Mucosa of descending colon (tissue), 3 donors: Measurements from ENCODE around the gene DUXB. TPM values are rescaled to one million over a fixed set of nuclear protein-coding genes. Genes with fewer than 3 reads are reported as not detected.
A peak's percentile ranks its signal among the peaks of the same experiment; 100 is the strongest.

Source experiments
- ATAC-seq: fragments of 200-7000 bp; cut with Tn5 transposase; one replicate; pipeline ENCODE4 v1.9.1; 2020; ENCODE audit warnings: mild to moderate bottlenecking, moderate library complexity
- DNase-seq, 3 donors: peaks; one replicate each; pipeline ENCODE4 v3.0.0-alpha.2; 2020
- H3K36me3 ChIP-seq: fragments of 200-600 bp; one replicate; pipeline ENCODE4 v1.8.0; 2021; ENCODE audit warnings: low read depth, mild to moderate bottlenecking
- H3K4me1 ChIP-seq: fragments of 200-600 bp; one replicate; pipeline ENCODE4 v1.8.0; 2021; ENCODE audit warnings: low read depth, mild to moderate bottlenecking
- H3K4me3 ChIP-seq: fragments of 200-600 bp; one replicate; pipeline ENCODE4 v1.8.0; 2021; ENCODE audit warnings: mild to moderate bottlenecking
- H3K9me3 ChIP-seq: fragments of 200-600 bp; one replicate; pipeline ENCODE4 v1.8.0; 2021; ENCODE audit warnings: mild to moderate bottlenecking
- intact Hi-C, 2 donors: fragments of 100-400 bp; cut with DNase I in 1 of 2; cut with micrococcal nuclease in 1 of 2; formaldehyde crosslinking; loops; one replicate each; pipeline versions ENCODE4 v1.11.0 to v1.11.1; 2022; cut with DNase I, micrococcal nuclease
- total RNA-seq, 3 donors: library from RNA; stranded (reverse); fragmentation: NEBNext Ultra II Directional in 2 of 3; extraction: Animal tissue kit (Norgen Biotek cat#: 25700) in 2 of 3; gene quantifications; one replicate each; pipeline versions ENCODE4 v1.2.1 to v1.2.4, GENCODE V29; 2021 to 2023
- TF ChIP-seq, protein P1 (sequence below): fragments of 200-600 bp; IDR thresholded peaks from one replicate; pipeline ENCODE4 v1.8.0; 2022; ENCODE audit warnings: antibody characterized with exemption, mild to moderate bottlenecking
- donor health status: DM: no; HTN: no; CAD: no; lungs with moderate emphysema.
- donor health status: DM: no; HTN: no; CAD: no.
- donor health status: DM: no; HTN: yes; CAD: no.

Gene DUXB
- total RNA-seq, 3 donors from 2014 or later, result not detected

- TF ChIP-seq, protein P1, sequence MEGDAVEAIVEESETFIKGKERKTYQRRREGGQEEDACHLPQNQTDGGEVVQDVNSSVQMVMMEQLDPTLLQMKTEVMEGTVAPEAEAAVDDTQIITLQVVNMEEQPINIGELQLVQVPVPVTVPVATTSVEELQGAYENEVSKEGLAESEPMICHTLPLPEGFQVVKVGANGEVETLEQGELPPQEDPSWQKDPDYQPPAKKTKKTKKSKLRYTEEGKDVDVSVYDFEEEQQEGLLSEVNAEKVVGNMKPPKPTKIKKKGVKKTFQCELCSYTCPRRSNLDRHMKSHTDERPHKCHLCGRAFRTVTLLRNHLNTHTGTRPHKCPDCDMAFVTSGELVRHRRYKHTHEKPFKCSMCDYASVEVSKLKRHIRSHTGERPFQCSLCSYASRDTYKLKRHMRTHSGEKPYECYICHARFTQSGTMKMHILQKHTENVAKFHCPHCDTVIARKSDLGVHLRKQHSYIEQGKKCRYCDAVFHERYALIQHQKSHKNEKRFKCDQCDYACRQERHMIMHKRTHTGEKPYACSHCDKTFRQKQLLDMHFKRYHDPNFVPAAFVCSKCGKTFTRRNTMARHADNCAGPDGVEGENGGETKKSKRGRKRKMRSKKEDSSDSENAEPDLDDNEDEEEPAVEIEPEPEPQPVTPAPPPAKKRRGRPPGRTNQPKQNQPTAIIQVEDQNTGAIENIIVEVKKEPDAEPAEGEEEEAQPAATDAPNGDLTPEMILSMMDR, result no peak
- Histone ChIP-seq H3K36me3 (no peaks in the 10 kb centered on the region), H3K4me3 (no peak overlapping the region), H3K4me1 (no peaks in the 10 kb centered on the region), H3K9me3 (peaks cover 25% of the 10 kb centered on the region)
- ATAC-seq, result no peak
- intact Hi-C loops, result no loop called here
- DNase-seq, result no peak
Observed at GRCh38 chr16:75742424-75743047, 41.3 kb upstream of the DUXB start.

DNA sequence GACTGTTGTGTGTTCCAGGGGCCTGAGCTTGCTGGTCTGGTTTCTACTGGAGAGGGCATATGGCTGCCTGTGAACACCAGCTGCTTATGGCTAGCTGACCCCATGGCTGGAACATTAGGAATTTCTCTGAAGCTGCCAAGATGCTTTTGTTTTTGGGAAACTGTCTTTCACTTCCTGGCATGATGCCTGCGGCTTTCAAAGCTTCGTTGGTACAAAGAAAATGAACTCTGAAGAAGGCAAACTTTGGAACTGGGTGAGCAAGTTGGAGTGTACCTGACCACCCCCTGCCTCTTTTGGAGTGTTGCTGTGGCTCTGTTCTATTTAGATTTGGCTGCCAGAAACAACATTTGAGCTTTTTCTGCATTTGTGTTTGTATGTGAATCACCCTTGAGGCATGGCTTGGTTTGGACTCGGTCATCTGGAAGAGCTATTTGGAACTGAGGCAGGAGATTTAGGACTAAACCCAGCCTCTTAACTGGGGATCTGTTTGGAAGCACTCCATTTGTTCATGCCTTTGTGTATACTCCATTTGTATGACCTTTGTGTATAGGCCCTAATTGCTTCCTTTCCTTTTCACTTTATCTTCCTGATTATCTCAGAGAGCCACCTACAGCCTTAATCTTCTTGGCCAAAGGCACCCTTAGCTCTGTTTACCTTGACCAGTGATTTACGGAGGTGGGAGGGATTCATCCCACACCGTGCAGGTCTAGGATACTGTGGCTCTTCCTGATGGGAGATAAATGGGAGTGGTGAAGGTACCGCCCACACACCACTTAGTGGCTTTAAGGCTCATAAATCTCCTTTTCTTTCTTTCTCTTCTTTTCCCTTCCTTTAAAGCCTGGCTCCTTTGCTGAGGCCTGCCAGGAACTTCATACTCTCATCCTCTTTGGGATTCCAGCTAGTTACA is 32.3 kb upstream of the DUXB start:
- DNase-seq (peak in 1 of 3 donors; percentile 28), ATAC-seq (peak; percentile 73)
- TF ChIP-seq, protein P1, result no peak
- no peaks in the 10 kb centered on the region for H3K9me3 ChIP-seq
- intact Hi-C loops, result no loop called here
- H3K36me3 ChIP-seq, result no peaks in the 10 kb centered on the region
- peaks cover 2% of the 10 kb centered on the region for H3K4me1 ChIP-seq
- no peak overlapping the region for H3K4me3 ChIP-seq

DNA sequence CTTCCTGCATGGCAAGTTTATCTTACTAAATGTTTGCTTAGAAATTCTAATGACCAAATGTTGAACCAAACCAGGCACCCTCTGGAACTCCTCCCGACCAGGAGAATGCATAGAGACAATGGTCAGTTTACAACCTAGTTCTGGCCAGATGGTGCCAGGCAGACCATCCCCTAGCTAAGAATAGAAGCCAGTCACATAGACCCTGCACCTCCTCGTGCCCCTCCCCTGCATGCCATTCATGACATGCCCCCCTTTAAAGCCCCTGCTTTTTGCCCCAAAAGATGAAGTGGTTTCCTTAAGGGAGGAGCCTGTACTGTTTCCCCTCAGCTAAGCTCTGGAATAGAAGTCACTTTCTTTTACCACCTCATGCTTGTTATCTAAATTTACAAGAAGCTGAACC is 31.6 kb upstream of the DUXB start:
- intact Hi-C loops, result no loop called here
- Histone ChIP-seq H3K36me3 (no peaks in the 10 kb centered on the region), H3K4me1 (peaks cover 2% of the 10 kb centered on the region), H3K4me3 (no peak overlapping the region), H3K9me3 (no peaks in the 10 kb centered on the region)
- no peak for ATAC-seq
- DNase-seq, result no peak
- TF ChIP-seq, protein P1, result no peak

- DNase-seq (peak in 1 of 3 donors; percentile 10), ATAC-seq (peak; percentile 60)
- TF ChIP-seq, protein P1, result no peak
- H3K36me3 ChIP-seq, result no peaks in the 10 kb centered on the region
- no peaks in the 10 kb centered on the region for H3K9me3 ChIP-seq
- H3K4me3 ChIP-seq, result no peak overlapping the region
- intact Hi-C loops, result no loop called here
- no peaks in the 10 kb centered on the region for H3K4me1 ChIP-seq
Observed at GRCh38 chr16:75727221-75727620, 26.0 kb upstream of the DUXB start.

DNA sequence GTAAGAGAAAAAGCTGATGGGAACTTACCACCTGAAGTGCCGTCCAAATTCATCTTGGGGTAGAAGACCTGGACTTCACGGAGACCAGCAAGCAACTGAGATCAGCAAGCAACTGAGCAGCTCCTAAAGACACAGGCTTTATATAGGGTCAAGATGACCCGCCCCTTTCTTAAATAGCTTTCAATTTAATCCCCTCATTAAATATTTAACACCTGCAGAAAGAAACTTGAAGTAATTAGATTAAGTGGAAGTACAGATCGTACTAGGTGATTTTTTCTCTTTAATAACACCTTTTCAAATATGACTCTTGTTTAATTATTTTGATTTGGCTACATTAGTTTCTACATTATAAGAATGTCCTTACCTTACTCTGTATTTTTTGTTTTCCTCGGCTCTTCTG is 25.1 kb upstream of the DUXB start, which contains the start of gene CPHXL:
TSS of gene CPHXL (minus strand) at position 101 of the 400 bp plus-strand sequence. CDS start at position 53, 48 bp downstream.
- TF ChIP-seq, protein P1, result no peak
- intact Hi-C loops, result no loop called here
- H3K9me3 ChIP-seq, result no peaks in the 10 kb centered on the region
- no peaks in the 10 kb centered on the region for H3K36me3 ChIP-seq
- H3K4me3 ChIP-seq, result no peak within 1 kb of the TSS
- no peaks in the 10 kb centered on the region for H3K4me1 ChIP-seq
- ATAC-seq (no peak), DNase-seq (no peak)
